Urinary bladder (tissue), 2 donors: Measurements from ENCODE around the gene ANO9. TPM values are rescaled to one million over a fixed set of nuclear protein-coding genes. Genes with fewer than 3 reads are reported as not detected.

Source experiments
- polyA plus RNA-seq: library from polyadenylated mRNA; stranded (reverse); fragments of 200-250 nt; gene quantifications from one replicate; pipeline ENCODE4 v1.2.3, GENCODE V29; 2013
- small RNA-seq: library from RNA; depleted of rRNA; stranded (forward); fragments of <200 nt; gene quantifications from one replicate; pipeline ENCODE3, GENCODE V24; 2014
- total RNA-seq: library from RNA; depleted of rRNA; stranded (reverse); fragments of >200 nt; gene quantifications from one replicate; pipeline ENCODE4 v1.2.3, GENCODE V29; 2014
- donor health status: healthy.

The ANO9 gene
- total and polyA plus RNA-seq, 2 donors = 1.3 to 5.1 TPM

Small RNA genes within 50 kb of the gene (small RNA-seq; reads per million reads assigned to genes)
- gene RN7SL838P = not detected

Other genes starting within 250 kb of the ANO9 start
- not detected for gene SCGB1C1, start 248.9 kb downstream of the ANO9 start, total RNA-seq
- gene SCGB1C1, start 248.9 kb downstream of the ANO9 start, polyA plus RNA-seq = not detected
- 17.7 TPM for gene BET1L, start 234.6 kb downstream of the ANO9 start, total RNA-seq
- 49.8 TPM for gene BET1L, start 234.6 kb downstream of the ANO9 start, polyA plus RNA-seq
- gene RIC8A, start 234.3 kb downstream of the ANO9 start, total RNA-seq = 60.2 TPM
- 90.8 TPM for gene RIC8A, start 234.3 kb downstream of the ANO9 start, polyA plus RNA-seq
- 7.3 TPM for gene SIRT3, start 205.7 kb downstream of the ANO9 start, total RNA-seq
- gene SIRT3, start 205.7 kb downstream of the ANO9 start, polyA plus RNA-seq = 21.7 TPM
- gene PSMD13, start 205.0 kb downstream of the ANO9 start, total RNA-seq = 58.5 TPM
- gene PSMD13, start 205.0 kb downstream of the ANO9 start, polyA plus RNA-seq = 102 TPM
- gene NLRP6, start 163.6 kb downstream of the ANO9 start, total RNA-seq = not detected
- gene NLRP6, start 163.6 kb downstream of the ANO9 start, polyA plus RNA-seq = 0.67 TPM
- gene PGGHG, start 152.9 kb downstream of the ANO9 start, total RNA-seq = 9.5 TPM
- gene PGGHG, start 152.9 kb downstream of the ANO9 start, polyA plus RNA-seq = 36.3 TPM
- gene IFITM5, start 142.5 kb downstream of the ANO9 start, total RNA-seq = not detected
- gene IFITM5, start 142.5 kb downstream of the ANO9 start, polyA plus RNA-seq = not detected
- gene IFITM2, start 134.2 kb downstream of the ANO9 start, total RNA-seq = 14.8 TPM
- 765 TPM for gene IFITM2, start 134.2 kb downstream of the ANO9 start, polyA plus RNA-seq
- gene IFITM1, start 128.0 kb downstream of the ANO9 start, total RNA-seq = 20.9 TPM
- 599 TPM for gene IFITM1, start 128.0 kb downstream of the ANO9 start, polyA plus RNA-seq
- 43.2 TPM for gene IFITM3, start 121.2 kb downstream of the ANO9 start, total RNA-seq
- gene IFITM3, start 121.2 kb downstream of the ANO9 start, polyA plus RNA-seq = 2,675 TPM
- 13.4 TPM for gene B4GALNT4, start 72.5 kb downstream of the ANO9 start, total RNA-seq
- gene B4GALNT4, start 72.5 kb downstream of the ANO9 start, polyA plus RNA-seq = 5.1 TPM
- gene PKP3, start 47.8 kb downstream of the ANO9 start, total RNA-seq = 5.2 TPM
- 8.4 TPM for gene PKP3, start 47.8 kb downstream of the ANO9 start, polyA plus RNA-seq
- gene SIGIRR, start 27.0 kb downstream of the ANO9 start, total RNA-seq = 11.8 TPM
- gene SIGIRR, start 27.0 kb downstream of the ANO9 start, polyA plus RNA-seq = 61.2 TPM
- 13.5 TPM for gene PTDSS2, start 8.3 kb upstream of the ANO9 start, total RNA-seq
- gene PTDSS2, start 8.3 kb upstream of the ANO9 start, polyA plus RNA-seq = 27.0 TPM
- gene RNH1, start 65.2 kb upstream of the ANO9 start, total RNA-seq = 71.5 TPM
- gene RNH1, start 65.2 kb upstream of the ANO9 start, polyA plus RNA-seq = 271 TPM
- gene HRAS, start 93.6 kb upstream of the ANO9 start, total RNA-seq = 8.7 TPM
- gene HRAS, start 93.6 kb upstream of the ANO9 start, polyA plus RNA-seq = 79.0 TPM
- gene LRRC56, start 95.5 kb upstream of the ANO9 start, total RNA-seq = 0.90 TPM
- 0.96 TPM for gene LRRC56, start 95.5 kb upstream of the ANO9 start, polyA plus RNA-seq
- 0.37 TPM for gene LMNTD2, start 118.7 kb upstream of the ANO9 start, total RNA-seq
- 1.2 TPM for gene LMNTD2, start 118.7 kb upstream of the ANO9 start, polyA plus RNA-seq
- gene RASSF7, start 119.0 kb upstream of the ANO9 start, total RNA-seq = 3.3 TPM
- 13.8 TPM for gene RASSF7, start 119.0 kb upstream of the ANO9 start, polyA plus RNA-seq
- 16.5 TPM for gene PHRF1, start 134.5 kb upstream of the ANO9 start, total RNA-seq
- gene PHRF1, start 134.5 kb upstream of the ANO9 start, polyA plus RNA-seq = 21.1 TPM
- 9.8 TPM for gene IRF7, start 173.9 kb upstream of the ANO9 start, total RNA-seq
- 23.2 TPM for gene IRF7, start 173.9 kb upstream of the ANO9 start, polyA plus RNA-seq
- gene CDHR5, start 182.9 kb upstream of the ANO9 start, total RNA-seq = not detected
- gene CDHR5, start 182.9 kb upstream of the ANO9 start, polyA plus RNA-seq = 0.05 TPM
- not detected for gene SCT, start 185.2 kb upstream of the ANO9 start, total RNA-seq
- gene SCT, start 185.2 kb upstream of the ANO9 start, polyA plus RNA-seq = not detected
- gene DRD4, start 195.3 kb upstream of the ANO9 start, total RNA-seq = not detected
- gene DRD4, start 195.3 kb upstream of the ANO9 start, polyA plus RNA-seq = 0.39 TPM